PC-3 (cell line): ENCODE results near the gene PRSS35. TPM values are rescaled to one million over a fixed set of nuclear protein-coding genes. Genes with fewer than 3 reads are reported as not detected.
"Not testable (repeated sequence)": the region's sequence is repeated elsewhere in the genome, so short reads cannot be mapped to it uniquely, and the experiment has no call there.

Experiments used
- ATAC-seq: fragments of 200-7000 bp; cut with Tn5 transposase; 2 replicates; pipeline ENCODE4 v1.9.1; 2020; ENCODE audit warnings: mild to moderate bottlenecking, moderate library complexity
- BruUV-seq: library from RNA; stranded (reverse); fragments of 400-500 nt; replicated peaks from 2 replicates; lab custom pipeline; 2021; lab: Mats Ljungman, UMichigan
- CTCF ChIA-PET: fragments of 300-600 bp; sonication (Branson Sonifier 250); formaldehyde crosslinking; loops from one replicate; lab custom pipeline; 2022; ENCODE audit warnings: antibody characterized with exemption; lab: Charles Lee
- POLR2A ChIA-PET: fragments of 300-600 bp; sonication (Branson Sonifier 250); formaldehyde crosslinking; loops from one replicate; lab custom pipeline; 2022; ENCODE audit warnings: antibody characterized with exemption; ENCODE audit not compliant: unreplicated experiment; lab: Charles Lee
- DNase-seq: peaks from one replicate; pipeline ENCODE4 v3.0.0-alpha.2; 2015
- H2AFZ ChIP-seq: fragments of 300-600 bp; sonication (generic); 2 replicates; pipeline ENCODE4 v1.6.0; 2016; ENCODE audit warnings: antibody characterized with exemption, low read length
- H3F3A ChIP-seq: fragments of 300-600 bp; sonication (generic); one replicate; pipeline ENCODE4 v1.6.0; 2017; ENCODE audit warnings: antibody characterized with exemption, low read length, control low read depth, mild to moderate bottlenecking; ENCODE audit not compliant: unreplicated experiment
- H3K27ac ChIP-seq: fragments of 300-600 bp; sonication (generic); 2 replicates; pipeline ENCODE4 v1.5.1; 2016; ENCODE audit warnings: mild to moderate bottlenecking, low read length
- H3K27me3 ChIP-seq: fragments of 300-600 bp; sonication (generic); 2 replicates; pipeline ENCODE4 v1.6.1; 2016; ENCODE audit warnings: low read length, mixed read lengths
- H3K36me3 ChIP-seq: fragments of 300-600 bp; sonication (generic); 2 replicates; pipeline ENCODE4 v1.6.1; 2016; ENCODE audit warnings: low read depth, mixed run types, low read length, mixed read lengths
- H3K4me1 ChIP-seq: fragments of 300-600 bp; sonication (generic); 2 replicates; pipeline ENCODE4 v1.5.1; 2016; ENCODE audit warnings: low read length; ENCODE audit not compliant: insufficient read depth
- H3K4me2 ChIP-seq: fragments of 300-600 bp; sonication (generic); 2 replicates; pipeline ENCODE4 v1.6.0; 2016; ENCODE audit warnings: low read length
- H3K4me3 ChIP-seq: fragments of 300-600 bp; sonication (generic); 2 replicates; pipeline ENCODE4 v1.5.1; 2016; ENCODE audit warnings: mild to moderate bottlenecking, low read length, mixed read lengths
- H3K79me2 ChIP-seq: fragments of 300-600 bp; sonication (generic); 2 replicates; pipeline ENCODE4 v1.6.1; 2017; ENCODE audit warnings: low read length, mixed read lengths
- H3K9ac ChIP-seq: fragments of 300-600 bp; sonication (generic); 2 replicates; pipeline ENCODE4 v1.6.0; 2016; ENCODE audit warnings: mild to moderate bottlenecking, low read length
- H3K9me2 ChIP-seq: fragments of 300-600 bp; sonication (generic); replicated peaks from 2 replicates; pipeline ENCODE4 v1.6.1; 2016; ENCODE audit warnings: mixed run types, low read length, mixed read lengths
- H3K9me3 ChIP-seq: fragments of 300-600 bp; sonication (generic); 2 replicates; pipeline ENCODE4 v1.6.1; 2016; ENCODE audit warnings: low read length, mixed read lengths
- H4K20me1 ChIP-seq: fragments of 300-600 bp; sonication (generic); 2 replicates; pipeline ENCODE4 v1.6.1; 2016; ENCODE audit warnings: low read length, mixed read lengths
- EZH2 ChIP-seq: fragments of 300-600 bp; sonication (generic); IDR thresholded peaks from one replicate; pipeline ENCODE4 v1.6.1; 2017; ENCODE audit warnings: antibody characterized with exemption, mild to moderate bottlenecking, low read length; ENCODE audit not compliant: unreplicated experiment
- EZH2phosphoT487 ChIP-seq: fragments of 300-600 bp; sonication (generic); IDR thresholded peaks from 2 replicates; pipeline ENCODE4 v1.6.1; 2018; ENCODE audit warnings: mild to moderate bottlenecking, antibody characterized with exemption, low read length, borderline replicate concordance
- intact Hi-C: fragments of 100-400 bp; cut with micrococcal nuclease; formaldehyde crosslinking; loops from 2 replicates; pipeline ENCODE4 v1.9.0; 2023
- total RNA-seq: library from RNA; depleted of rRNA; stranded (reverse); fragments of >200 nt; gene quantifications from 2 replicates; pipeline ENCODE4 v1.2.3, GENCODE V29; 2014
- TF ChIP-seq, protein P1 (sequence below): fragments of 300-600 bp; sonication (generic); conservative IDR thresholded peaks from 2 replicates; pipeline ENCODE4 v1.5.1; 2017; ENCODE audit warnings: antibody characterized with exemption, low read depth, mild to moderate bottlenecking, low read length

PRSS35 gene
- total RNA-seq, 1 experiment from 2014 or later = 1.7 TPM

- no peak overlapping the region for H3K9ac ChIP-seq
- H3K9me2 ChIP-seq = no peaks in the 10 kb centered on the region
- ChIA-PET CTCF (interaction anchor here (1.0 kb wide), 1 partner anchor 315 kb away, joined by 5 read pairs; no protein-coding TSS in a partner anchor), POLR2A (no interaction called here)
- no peaks in the 10 kb centered on the region for H3F3A ChIP-seq
- ATAC-seq (no peak), DNase-seq (no peak)
- 0 out of 2 replicates have a peak, but pooled peaks cover 11% of the 10 kb centered on the region for H3K27me3 ChIP-seq
- H3K4me2 ChIP-seq = no peak overlapping the region
- TF ChIP-seq EZH2phosphoT487 = no peak
- TF ChIP-seq, protein P1, sequence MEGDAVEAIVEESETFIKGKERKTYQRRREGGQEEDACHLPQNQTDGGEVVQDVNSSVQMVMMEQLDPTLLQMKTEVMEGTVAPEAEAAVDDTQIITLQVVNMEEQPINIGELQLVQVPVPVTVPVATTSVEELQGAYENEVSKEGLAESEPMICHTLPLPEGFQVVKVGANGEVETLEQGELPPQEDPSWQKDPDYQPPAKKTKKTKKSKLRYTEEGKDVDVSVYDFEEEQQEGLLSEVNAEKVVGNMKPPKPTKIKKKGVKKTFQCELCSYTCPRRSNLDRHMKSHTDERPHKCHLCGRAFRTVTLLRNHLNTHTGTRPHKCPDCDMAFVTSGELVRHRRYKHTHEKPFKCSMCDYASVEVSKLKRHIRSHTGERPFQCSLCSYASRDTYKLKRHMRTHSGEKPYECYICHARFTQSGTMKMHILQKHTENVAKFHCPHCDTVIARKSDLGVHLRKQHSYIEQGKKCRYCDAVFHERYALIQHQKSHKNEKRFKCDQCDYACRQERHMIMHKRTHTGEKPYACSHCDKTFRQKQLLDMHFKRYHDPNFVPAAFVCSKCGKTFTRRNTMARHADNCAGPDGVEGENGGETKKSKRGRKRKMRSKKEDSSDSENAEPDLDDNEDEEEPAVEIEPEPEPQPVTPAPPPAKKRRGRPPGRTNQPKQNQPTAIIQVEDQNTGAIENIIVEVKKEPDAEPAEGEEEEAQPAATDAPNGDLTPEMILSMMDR = no peak
- no peak for TF ChIP-seq EZH2
- no peak overlapping the region for H3K4me3 ChIP-seq
- no peak overlapping the region for H3K27ac ChIP-seq
- H4K20me1 ChIP-seq = no peaks in the 10 kb centered on the region
- BruUV-seq = no TSS peak
- no peaks in the 10 kb centered on the region for H3K9me3 ChIP-seq
- no peaks in the 10 kb centered on the region for H3K36me3 ChIP-seq
- no peaks in the 10 kb centered on the region for H3K79me2 ChIP-seq
- intact Hi-C loops = no loop called here
- no peak overlapping the region for H2AFZ ChIP-seq
- no peaks in the 10 kb centered on the region for H3K4me1 ChIP-seq
These were observed 24.6 kb downstream of the PRSS35 start for GRCh38 chr6:83536647-83537589.

DNA sequence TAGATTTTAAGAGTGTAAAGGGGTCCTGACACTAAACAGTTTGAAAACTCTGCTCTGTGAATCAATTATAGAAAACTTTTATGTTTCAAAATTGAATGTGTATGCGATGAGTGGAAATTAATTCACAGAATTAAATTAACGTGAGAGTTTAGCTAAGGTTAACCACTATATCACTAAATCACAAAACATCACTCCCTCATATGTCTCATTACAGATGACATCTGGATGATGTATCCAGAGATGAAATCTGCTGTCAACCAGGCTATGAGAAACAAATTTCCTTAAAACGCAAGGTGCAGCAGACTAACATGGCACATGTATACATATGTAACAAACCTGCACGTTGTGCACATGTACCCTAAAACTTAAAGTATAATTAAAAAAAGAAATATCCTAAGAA is 27.3 kb downstream of the PRSS35 start:
- ATAC-seq (no peak), DNase-seq (no peak)
- CTCF ChIA-PET = no interaction called here
- Histone ChIP-seq H3K9ac (no peak overlapping the region), H4K20me1 (no peaks in the 10 kb centered on the region), H3K4me3 (no peak overlapping the region), H3K4me1 (no peaks in the 10 kb centered on the region), H3K9me3 (no peaks in the 10 kb centered on the region), H3K9me2 (no peaks in the 10 kb centered on the region), H3K79me2 (no peaks in the 10 kb centered on the region), H3K27ac (no peak overlapping the region), H3K4me2 (no peak overlapping the region), H3K27me3 (0 out of 2 replicates have a peak, but pooled peaks cover 9% of the 10 kb centered on the region), H3F3A (no peaks in the 10 kb centered on the region), H2AFZ (no peak overlapping the region), H3K36me3 (no peaks in the 10 kb centered on the region)
- no TSS peak for BruUV-seq
- intact Hi-C loops = no loop called here
- POLR2A ChIA-PET = no interaction called here
- TF ChIP-seq EZH2phosphoT487 = no peak
- TF ChIP-seq EZH2 = no peak
- TF ChIP-seq, protein P1 = no peak

- ChIA-PET CTCF (no interaction called here), POLR2A (no interaction called here)
These were observed 34.3 kb downstream of the PRSS35 start for GRCh38 chr6:83546636-83547035.

GRCh38 chr6:83550482-83550881 is 38.1 kb downstream of the PRSS35 start:
- H3K27ac ChIP-seq, H2AFZ ChIP-seq, H3K36me3 ChIP-seq, H4K20me1 ChIP-seq, ATAC-seq, POLR2A ChIA-PET, CTCF ChIA-PET, H3F3A ChIP-seq, H3K4me1 ChIP-seq, H3K4me2 ChIP-seq, BruUV-seq, H3K9me2 ChIP-seq, H3K9ac ChIP-seq, intact Hi-C loops, DNase-seq, H3K4me3 ChIP-seq, H3K9me3 ChIP-seq, H3K79me2 ChIP-seq: not testable (repeated sequence)
- H3K27me3 ChIP-seq = peaks cover 21% of the 10 kb centered on the region

More at GRCh38 chr6:83546636-83547035, 34.3 kb downstream of the PRSS35 start:
- Histone ChIP-seq H3F3A (no peaks in the 10 kb centered on the region), H3K79me2 (no peaks in the 10 kb centered on the region), H3K9ac (no peak overlapping the region), H2AFZ (no peak overlapping the region), H4K20me1 (no peaks in the 10 kb centered on the region), H3K4me1 (no peaks in the 10 kb centered on the region), H3K4me3 (no peak overlapping the region), H3K4me2 (no peak overlapping the region), H3K27ac (no peak overlapping the region), H3K9me2 (no peaks in the 10 kb centered on the region), H3K9me3 (no peaks in the 10 kb centered on the region), H3K36me3 (no peaks in the 10 kb centered on the region), H3K27me3 (no peaks in the 10 kb centered on the region)
- DNase-seq = peak; percentile 36
- no TSS peak for BruUV-seq
- intact Hi-C loops = no loop called here
- TF ChIP-seq EZH2 (no peak), EZH2phosphoT487 (no peak)
- TF ChIP-seq, protein P1 = no peak
- peak; percentile 31; the same call in 1 of the 2 replicates for ATAC-seq
